Renal pelvis (tissue), 12 donors: ENCODE data around the gene BTG3. TPM values are rescaled to one million over a fixed set of nuclear protein-coding genes. Genes with fewer than 3 reads are reported as not detected.
A peak's percentile ranks its signal among the peaks of the same experiment; 100 is the strongest.

Experiments
- DNase-seq: peaks from one replicate; pipeline ENCODE4 v3.0.0-alpha.2; 2013
- long read RNA-seq, 16 experiments: transcript quantifications; one replicate each; lab custom pipeline, GENCODE V29; 2026
- polyA plus RNA-seq, 3 donors: library from polyadenylated mRNA; unstranded; fragments of 120-200 nt; gene quantifications; one replicate each; pipeline ENCODE4 v1.2.1, GENCODE V29; 2013; ENCODE audit not compliant: insufficient read length in 3 of 3

The BTG3 gene
- polyA plus RNA-seq: 10 to 100 TPM; 36.1 to 39.6 (median 36.9) TPM
- long read RNA-seq, donor 1, transcript BTG3-202 (5 exons, 1,456 nt): major isoform, 23 of 25 reads
- long read RNA-seq, donor 1, partial matches to known transcripts: 0 of 25 reads
- long read RNA-seq, donor 1, other reads (novel, unspliced or antisense): 0 of 25 reads
- long read RNA-seq, donor 2, transcript BTG3-202 (5 exons, 1,456 nt): major isoform, 26 of 30 reads
- long read RNA-seq, donor 2, partial matches to known transcripts: 0 of 30 reads
- long read RNA-seq, donor 2, other reads (novel, unspliced or antisense): 0 of 30 reads
- long read RNA-seq, donor 3, transcript BTG3-202 (5 exons, 1,456 nt): major isoform, 19 of 22 reads
- long read RNA-seq, donor 3, partial matches to known transcripts: 0 of 22 reads
- long read RNA-seq, donor 3, other reads (novel, unspliced or antisense): 0 of 22 reads
- long read RNA-seq, donor 4, transcript BTG3-202 (5 exons, 1,456 nt): major isoform, 25 of 34 reads
- long read RNA-seq, donor 4, transcript BTG3-201 (6 exons, 1,485 nt): minor isoform, 6 of 34 reads
- long read RNA-seq, donor 4, partial matches to known transcripts: 0 of 34 reads
- long read RNA-seq, donor 4, other reads (novel, unspliced or antisense): 0 of 34 reads
- long read RNA-seq, donor 5, transcript BTG3-202 (5 exons, 1,456 nt): major isoform, 13 of 15 reads
- long read RNA-seq, donor 5, partial matches to known transcripts: 0 of 15 reads
- long read RNA-seq, donor 5, other reads (novel, unspliced or antisense): 0 of 15 reads
- long read RNA-seq, donor 6, transcript BTG3-202 (5 exons, 1,456 nt): major isoform, 16 of 20 reads
- long read RNA-seq, donor 6, partial matches to known transcripts: 0 of 20 reads
- long read RNA-seq, donor 6, other reads (novel, unspliced or antisense): 0 of 20 reads
- long read RNA-seq, donor 7, transcript BTG3-202 (5 exons, 1,456 nt): major isoform, 39 of 46 reads
- long read RNA-seq, donor 7, partial matches to known transcripts: 0 of 46 reads
- long read RNA-seq, donor 7, other reads (novel, unspliced or antisense): 0 of 46 reads
- long read RNA-seq, donor 8, transcript BTG3-202 (5 exons, 1,456 nt): major isoform, 12 of 15 reads
- long read RNA-seq, donor 8, partial matches to known transcripts: 0 of 15 reads
- long read RNA-seq, donor 8, other reads (novel, unspliced or antisense): 0 of 15 reads
- long read RNA-seq, donor 9, transcript BTG3-202 (5 exons, 1,456 nt): major isoform, 31 of 35 reads
- long read RNA-seq, donor 9, partial matches to known transcripts: 0 of 35 reads
- long read RNA-seq, donor 9, other reads (novel, unspliced or antisense): 0 of 35 reads
- long read RNA-seq, donor 10, transcript BTG3-202 (5 exons, 1,456 nt): major isoform, 11 of 17 reads
- long read RNA-seq, donor 10, partial matches to known transcripts: 0 of 17 reads
- long read RNA-seq, donor 10, other reads (novel, unspliced or antisense): 0 of 17 reads
- long read RNA-seq, donor 11, transcript BTG3-202 (5 exons, 1,456 nt): major isoform, 13 of 15 reads
- long read RNA-seq, donor 11, partial matches to known transcripts: 0 of 15 reads
- long read RNA-seq, donor 11, other reads (novel, unspliced or antisense): 0 of 15 reads
- long read RNA-seq, donor 12, transcript BTG3-202 (5 exons, 1,456 nt): major isoform, 26 of 27 reads
- long read RNA-seq, donor 12, partial matches to known transcripts: 0 of 27 reads
- long read RNA-seq, donor 12, other reads (novel, unspliced or antisense): 0 of 27 reads
- long read RNA-seq, donor 13, transcript BTG3-202 (5 exons, 1,456 nt): major isoform, 9 of 14 reads
- long read RNA-seq, donor 13, partial matches to known transcripts: 0 of 14 reads
- long read RNA-seq, donor 13, other reads (novel, unspliced or antisense): 0 of 14 reads
- long read RNA-seq, donor 14, transcript BTG3-202 (5 exons, 1,456 nt): major isoform, 23 of 33 reads
- long read RNA-seq, donor 14, transcript BTG3-204 (2 exons, 531 nt): minor isoform, 6 of 33 reads
- long read RNA-seq, donor 14, partial matches to known transcripts: 0 of 33 reads
- long read RNA-seq, donor 14, other reads (novel, unspliced or antisense): 0 of 33 reads
- long read RNA-seq, donor 15, transcript BTG3-202 (5 exons, 1,456 nt): major isoform, 33 of 85 reads
- long read RNA-seq, donor 15, partial matches to known transcripts: 5 of 85 reads
- long read RNA-seq, donor 15, other reads (novel, unspliced or antisense): 39 of 85 reads
- long read RNA-seq, donor 16, transcript BTG3-202 (5 exons, 1,456 nt): major isoform, 42 of 45 reads
- long read RNA-seq, donor 16, partial matches to known transcripts: 0 of 45 reads
- long read RNA-seq, donor 16, other reads (novel, unspliced or antisense): 0 of 45 reads

DNA sequence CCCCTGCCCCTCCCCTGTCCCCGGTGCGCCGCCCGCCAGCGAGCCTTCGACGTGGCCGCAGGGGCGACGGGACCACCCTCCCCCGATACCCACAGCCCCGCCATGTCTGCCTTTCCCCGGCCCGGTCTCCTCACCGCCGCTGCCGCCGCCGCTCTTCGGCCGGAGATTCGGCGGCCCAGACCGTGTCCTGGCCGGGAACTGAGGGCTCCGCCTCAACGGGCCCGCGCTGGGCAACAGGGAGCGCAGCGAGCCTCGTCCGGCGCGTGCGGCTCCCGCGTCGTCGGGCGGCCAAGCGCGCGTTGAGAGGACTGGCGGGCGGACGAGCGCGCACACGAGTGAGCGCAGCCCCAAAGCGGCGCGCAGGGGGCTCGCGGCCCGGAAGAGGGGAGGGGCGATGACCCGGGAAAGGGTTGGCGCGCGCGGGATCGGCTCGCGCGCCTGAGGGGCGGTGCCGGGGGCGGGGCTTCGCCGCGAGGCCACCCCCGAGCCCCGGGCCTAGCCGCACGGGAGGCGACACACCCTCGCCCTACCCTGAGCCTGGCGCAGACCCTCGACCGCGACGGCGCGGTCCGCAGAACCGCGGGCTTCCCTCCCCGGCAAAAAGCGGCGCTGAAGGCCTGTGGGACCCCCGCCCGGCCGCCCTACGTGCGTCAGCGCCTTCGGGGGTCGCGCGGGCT is at the start of gene BTG3:
BTG3 (minus strand) TSS at position 337 of the 677 bp plus-strand sequence. CDS start 3,757 bp downstream, outside the sequence.
- DNase-seq: peak; percentile 83

GRCh38 chr21:17660862-17661261 is 48.2 kb upstream of the BTG3 start:
- DNase-seq: no peak

DNA sequence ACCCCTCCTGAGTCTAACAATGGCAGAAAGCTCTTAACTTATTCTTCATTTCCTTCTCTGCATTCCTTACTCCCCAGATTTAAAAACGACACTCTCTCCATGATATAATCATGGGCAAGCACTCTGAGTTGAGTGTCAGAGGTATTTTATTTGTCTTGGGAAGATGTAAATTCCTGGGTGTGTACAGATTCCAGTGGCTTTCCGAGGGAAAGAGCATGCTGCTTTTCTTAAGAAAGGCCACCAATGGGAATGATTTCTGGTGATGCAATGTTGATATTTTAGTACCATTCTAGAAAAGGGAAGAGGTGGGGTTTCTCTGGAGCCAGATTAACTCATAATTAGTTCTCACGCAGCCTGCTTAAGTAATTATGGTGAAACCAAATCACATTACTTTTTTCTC is 47.8 kb upstream of the BTG3 start:
- no peak for DNase-seq

GRCh38 chr21:17658931-17659330 is 46.2 kb upstream of the BTG3 start:
- DNase-seq: no peak

DNA sequence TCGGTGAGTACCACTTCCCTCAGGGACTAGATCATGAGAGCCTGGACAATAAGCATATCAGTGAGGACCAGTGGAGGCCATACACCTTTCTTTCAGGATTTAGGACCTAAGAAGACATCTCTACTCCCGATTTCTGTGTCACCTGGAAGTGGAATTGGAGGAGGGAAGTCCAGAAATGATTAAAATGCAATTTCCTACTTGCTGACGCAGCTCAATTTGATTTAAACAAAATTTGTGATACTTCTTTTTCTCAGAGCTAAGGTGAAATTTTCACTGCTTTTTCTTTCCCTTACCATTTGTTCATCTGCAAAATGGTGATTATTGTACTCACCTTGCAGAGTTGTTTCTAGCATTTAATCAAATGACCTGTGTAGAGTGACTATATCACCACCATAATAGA is 38.8 kb upstream of the BTG3 start:
- DNase-seq: no peak

DNA sequence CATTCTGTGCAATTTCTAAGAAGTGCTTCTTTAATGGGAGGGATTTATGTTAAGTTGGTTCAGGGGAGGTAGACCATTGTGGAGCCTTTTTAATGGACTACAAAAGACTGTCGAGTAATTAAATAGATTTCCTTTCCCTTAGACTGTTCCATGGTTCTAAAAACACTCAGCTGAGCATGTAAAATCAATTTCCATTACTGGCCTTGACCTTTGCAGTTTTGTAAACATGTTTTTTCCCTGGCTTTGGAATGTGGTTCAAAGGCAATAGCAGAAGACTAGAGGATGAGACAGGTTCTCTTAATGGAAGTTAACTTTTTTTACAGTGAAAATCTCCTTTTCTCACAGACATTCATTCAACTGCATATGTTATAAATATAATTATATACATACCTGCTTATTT is 37.6 kb upstream of the BTG3 start:
- DNase-seq: no peak

DNA sequence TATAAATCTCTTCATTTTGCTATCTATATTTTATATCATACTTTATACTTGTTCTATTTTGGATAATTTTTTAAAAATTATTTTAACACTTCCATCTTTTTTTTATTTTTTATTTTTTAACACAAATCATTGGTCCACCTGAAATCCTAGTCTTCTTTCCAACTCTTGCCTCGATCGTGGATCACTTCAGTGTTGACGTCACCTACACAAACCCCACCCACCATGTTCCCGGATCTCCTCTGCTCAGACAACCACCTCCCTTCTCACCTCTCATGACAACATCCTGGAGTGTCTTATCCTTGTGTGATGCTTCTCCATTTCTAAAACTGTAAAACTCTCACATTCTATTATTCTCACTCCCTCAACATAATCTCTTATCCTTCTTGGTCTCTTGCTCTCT is 34.1 kb upstream of the BTG3 start:
- DNase-seq: no peak

GRCh38 chr21:17644186-17644585 is 31.5 kb upstream of the BTG3 start:
- no peak for DNase-seq

- no peak for DNase-seq
Measured at GRCh38 chr21:17640821-17641220, 28.1 kb upstream of the BTG3 start.

GRCh38 chr21:17636711-17637110 is 24.0 kb upstream of the BTG3 start:
- DNase-seq: no peak

GRCh38 chr21:17631195-17631594 is 18.5 kb upstream of the BTG3 start:
- DNase-seq: no peak

DNA sequence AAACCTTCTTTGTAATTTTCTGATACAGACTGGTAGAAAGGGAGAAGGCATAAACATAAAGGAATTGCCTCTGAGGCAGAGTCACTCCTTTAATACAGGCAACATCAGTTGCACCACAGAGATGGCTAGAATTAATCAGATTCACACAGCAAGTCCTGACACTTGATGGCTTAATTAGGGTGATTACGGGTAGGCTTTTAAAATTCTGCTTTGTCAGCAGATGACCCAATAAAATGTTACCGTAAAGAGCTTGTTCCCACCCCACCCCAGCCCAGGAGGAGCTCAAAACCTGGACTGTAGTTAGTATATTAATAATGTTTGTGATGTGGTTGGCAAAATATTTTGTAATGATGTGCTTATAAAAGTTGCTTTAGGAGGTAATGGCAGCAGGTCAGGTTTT is 9.3 kb upstream of the BTG3 start:
- no peak for DNase-seq

DNA sequence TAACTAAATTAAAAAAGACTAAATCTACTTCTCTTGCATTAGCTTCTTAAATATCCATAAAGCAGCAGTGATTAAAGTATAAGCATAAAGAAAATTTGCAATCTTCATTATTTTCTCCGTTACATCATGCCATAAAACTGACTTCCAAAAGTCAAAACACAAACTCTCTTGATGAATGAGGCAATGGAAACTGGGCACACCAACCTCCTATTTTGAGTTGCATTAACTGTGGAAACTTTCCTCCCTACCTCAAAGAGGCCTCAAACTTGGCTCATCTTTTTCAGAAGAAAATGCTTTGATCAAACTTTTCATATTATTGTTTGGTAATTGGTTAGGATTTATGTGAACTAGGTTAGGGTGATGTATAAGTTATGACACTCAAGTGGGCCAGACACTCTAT is 4.1 kb upstream of the BTG3 start:
- DNase-seq: no peak

DNA sequence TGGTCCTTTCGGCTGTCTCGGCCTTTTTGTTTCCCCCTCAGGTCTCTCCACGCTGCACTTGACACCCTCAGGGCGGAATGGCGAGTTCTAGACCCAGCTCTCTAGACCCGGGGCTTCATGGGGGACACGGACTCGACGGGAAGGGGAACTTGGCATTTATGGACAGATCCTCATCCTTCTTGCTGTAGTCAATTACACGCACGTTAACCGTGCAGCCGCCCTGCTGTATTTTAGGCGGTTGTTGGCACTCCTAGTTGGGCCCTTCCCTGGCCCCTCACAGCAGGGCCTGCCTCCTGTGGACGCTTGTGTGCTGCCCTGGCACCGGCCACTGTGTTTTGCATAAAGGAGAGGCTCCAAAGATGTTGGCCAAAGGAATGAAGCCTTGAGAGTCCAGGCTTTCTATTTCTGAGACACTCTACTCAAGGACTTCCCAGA is 558 bp upstream of the BTG3 start:
- DNase-seq: no peak

GRCh38 chr21:17612023-17612564 is 607 bp downstream of the BTG3 start:
- peak; percentile 40 for DNase-seq

DNA sequence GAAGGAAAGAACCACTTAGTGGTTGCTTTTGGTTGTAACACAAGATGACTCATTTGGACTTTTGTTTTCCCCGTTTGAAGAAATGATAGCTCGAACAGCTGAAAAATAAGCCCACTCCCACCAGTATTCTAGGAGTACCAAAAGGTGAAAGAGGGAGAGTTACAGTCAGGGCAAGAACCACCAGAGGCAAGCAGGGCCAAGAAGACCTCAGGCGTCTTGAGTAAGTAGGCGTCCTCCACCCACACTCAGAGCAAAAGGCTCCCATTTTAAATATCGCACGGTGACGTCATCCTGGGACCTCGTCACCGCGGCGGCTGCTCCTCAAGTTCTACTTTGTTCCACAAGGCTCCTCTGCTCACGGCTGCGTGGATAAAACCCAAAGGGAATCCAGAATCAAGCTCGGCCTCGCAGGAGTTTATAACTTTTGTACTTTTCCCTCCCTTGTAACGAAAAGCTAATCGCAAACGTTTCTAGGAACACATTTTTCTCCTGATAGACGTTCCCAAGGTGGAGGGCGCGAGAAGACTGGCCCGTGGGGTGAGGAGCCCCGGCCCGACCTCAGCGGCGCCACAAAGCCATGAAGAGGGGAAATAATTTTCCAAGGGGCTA is 1.2 kb downstream of the BTG3 start:
- DNase-seq: peak; percentile 91

- peak; percentile 11 for DNase-seq
Measured at GRCh38 chr21:17610911-17611310, 1.8 kb downstream of the BTG3 start.

GRCh38 chr21:17609681-17610080 is 3.0 kb downstream of the BTG3 start:
- DNase-seq: no peak
